ENCODE measurements around the gene CYP46A1. TPM values are rescaled to one million over a fixed set of nuclear protein-coding genes. Genes with fewer than 3 reads are reported as not detected.

Gene CYP46A1
- total and polyA plus RNA-seq, 4 donors: 0.14 to 0.92 (median 0.48) TPM

GRCh38 chr14:99742074-99742473 lies 58.0 kb downstream of the CYP46A1 start:
- H3K27ac ChIP-seq (ENCODE audit: low read depth in 1 of 2, low read length in 2 of 2): no peak overlapping the region
- no peak overlapping the region for H3K9ac ChIP-seq (ENCODE audit: low read depth in 1 of 2, low read length in 2 of 2)
- H3K4me1 ChIP-seq (ENCODE audit: control insufficient read depth in 4 of 4, insufficient read depth in 4 of 4, low read length in 3 of 4): peaks cover 0 to 7% (median 3%) of the 10 kb centered on the region in 4 donors
- no peaks in the 10 kb centered on the region for H3K9me3 ChIP-seq (ENCODE audit: control insufficient read depth in 4 of 4, low read length in 3 of 4)
- H3K4me3 ChIP-seq (ENCODE audit: low read depth in 1 of 3, low read length in 3 of 3): no peak overlapping the region
- no peak for TF ChIP-seq CTCF (IDR thresholded peaks at IDR 0.05; ENCODE audit: low read depth, low read length, missing input control)
- no peak for TF ChIP-seq ATF3 (IDR thresholded peaks at IDR 0.05)
- TF ChIP-seq TAF1 (conservative IDR thresholded peaks at IDR 0.05): no peak
- no peak for DNase-seq (ENCODE audit: low spot score)
- H3K36me3 ChIP-seq (ENCODE audit: control insufficient read depth in 4 of 4, insufficient read depth in 3 of 4, low read depth in 1 of 4, low read length in 3 of 4): no peaks in the 10 kb centered on the region
- WGBS: 92% methylated on average over 3 of the region's 3 CpGs
- H3K27me3 ChIP-seq (ENCODE audit: control insufficient read depth in 4 of 4, insufficient read depth in 4 of 4, low read length in 3 of 4): no peaks in the 10 kb centered on the region

GRCh38 chr14:99742509-99743487 lies 58.7 kb downstream of the CYP46A1 start:
- no peak for DNase-seq (ENCODE audit: low spot score)
- no peaks in the 10 kb centered on the region for H3K36me3 ChIP-seq (ENCODE audit: control insufficient read depth in 4 of 4, insufficient read depth in 3 of 4, low read depth in 1 of 4, low read length in 3 of 4)
- no peak overlapping the region for H3K9ac ChIP-seq (ENCODE audit: low read depth in 1 of 2, low read length in 2 of 2)
- TF ChIP-seq SP1 (IDR thresholded peaks at IDR 0.05) (no peak), FOXA2 (IDR thresholded peaks at IDR 0.05) (no peak), ZBTB33 (IDR thresholded peaks at IDR 0.05) (no peak), REST (IDR thresholded peaks at IDR 0.05) (no peak), MAX (IDR thresholded peaks at IDR 0.05) (no peak), GABPA (IDR thresholded peaks at IDR 0.05 in 1 of 2, conservative IDR thresholded peaks at IDR 0.05 in 1 of 2) (no peak), EGR1 (IDR thresholded peaks at IDR 0.05; ENCODE audit: low read depth in 2 of 2) (no peak), FOXA1 (IDR thresholded peaks at IDR 0.05) (no peak), TAF1 (conservative IDR thresholded peaks at IDR 0.05) (no peak), HNF4G (IDR thresholded peaks at IDR 0.05) (no peak), ATF3 (IDR thresholded peaks at IDR 0.05) (no peak), CTCF (IDR thresholded peaks at IDR 0.05; ENCODE audit: low read depth, low read length, missing input control) (no peak), YY1 (IDR thresholded peaks at IDR 0.05) (no peak)
- H3K27me3 ChIP-seq (ENCODE audit: control insufficient read depth in 4 of 4, insufficient read depth in 4 of 4, low read length in 3 of 4): no peaks in the 10 kb centered on the region
- H3K9me3 ChIP-seq (ENCODE audit: control insufficient read depth in 4 of 4, low read length in 3 of 4): no peaks in the 10 kb centered on the region
- H3K4me1 ChIP-seq (ENCODE audit: control insufficient read depth in 4 of 4, insufficient read depth in 4 of 4, low read length in 3 of 4): peaks cover 0 to under 1% (median 0%) of the 10 kb centered on the region in 4 donors
- no peak overlapping the region for H3K4me3 ChIP-seq (ENCODE audit: low read depth in 1 of 3, low read length in 3 of 3)
- H3K27ac ChIP-seq (ENCODE audit: low read depth in 1 of 2, low read length in 2 of 2): no peak overlapping the region
- WGBS: 91% methylated on average over 25 of the region's 25 CpGs

Data from liver (tissue), 9 donors.